ENCODE measurements around the gene FANCL.

- no peak for TF ChIP-seq RAD21 (IDR thresholded peaks at IDR 0.05; ENCODE audit: low read depth)
- TF ChIP-seq EGR1 (IDR thresholded peaks at IDR 0.05): no peak
- TF ChIP-seq CEBPB (IDR thresholded peaks at IDR 0.05): no peak
- no peak for TF ChIP-seq EP300 (IDR thresholded peaks at IDR 0.05; ENCODE audit: borderline replicate concordance)
- TF ChIP-seq MAX (IDR thresholded peaks at IDR 0.05): no peak
- no peak for TF ChIP-seq YY1 (IDR thresholded peaks at IDR 0.05; ENCODE audit: low read depth)
- TF ChIP-seq USF1 (IDR thresholded peaks at IDR 0.05): no peak
- TF ChIP-seq TAF1 (IDR thresholded peaks at IDR 0.05; ENCODE audit: low read depth): no peak
- TF ChIP-seq NFIC (IDR thresholded peaks at IDR 0.05): no peak
- TF ChIP-seq REST (IDR thresholded peaks at IDR 0.05; ENCODE audit: low read depth): no peak
- TF ChIP-seq TEAD4 (IDR thresholded peaks at IDR 0.05): no peak
- TF ChIP-seq FOXM1 (IDR thresholded peaks at IDR 0.05; ENCODE audit: borderline replicate concordance, low read depth): no peak
Measured at GRCh38 chr2:58228299-58228698, 12.8 kb downstream of the FANCL start.

Measured in Ishikawa (cell line).